Measurements from ENCODE around the gene FFAR2. TPM values are rescaled to one million over a fixed set of nuclear protein-coding genes. Genes with fewer than 3 reads are reported as not detected.

The FFAR2 gene
- total and polyA plus RNA-seq, 10 donors: 0.89 to 53.5 (median 9.7) TPM

DNA sequence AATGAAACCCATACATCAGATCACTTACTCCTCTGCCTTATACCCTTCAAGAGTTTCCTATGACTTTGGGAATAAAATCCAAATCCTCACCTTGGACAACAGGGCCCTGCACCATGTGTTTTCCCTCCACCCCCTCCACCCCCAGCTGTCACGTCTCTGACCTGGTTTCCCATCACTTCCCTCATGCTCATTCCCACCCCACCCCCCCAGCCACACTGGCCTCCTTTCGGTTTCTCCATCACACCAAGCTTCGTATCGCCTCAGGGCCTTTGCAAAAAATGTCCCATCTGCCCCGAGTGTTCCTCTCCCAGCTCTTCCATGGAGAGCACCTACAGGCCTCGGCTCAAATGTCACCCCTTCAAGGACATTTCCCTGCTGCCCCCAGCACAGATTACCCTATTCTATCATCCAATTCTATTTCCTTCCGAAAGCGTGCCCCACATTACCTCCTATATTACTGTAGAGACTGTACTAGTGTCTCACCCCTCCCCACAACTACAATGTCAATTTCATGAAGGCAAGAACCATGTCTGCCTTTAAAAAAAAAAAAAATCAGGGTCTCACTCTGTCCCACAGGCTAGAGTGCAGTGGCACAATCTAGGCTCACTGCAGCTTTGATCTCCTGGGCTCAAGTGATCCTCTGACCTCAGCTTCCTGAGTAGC, 16.8 kb upstream of the FFAR2 start:
- DNase-seq: no peak
- intact Hi-C loops (cut with DNase I; ENCODE audit: low total_unique reads): no loop called here
- H3K4me1 ChIP-seq: peaks cover 9 to 68% (median 28%) of the 10 kb centered on the region in 6 donors
- H3K4me3 ChIP-seq: peak overlapping the region in 1 of 8 donors; percentile 40
- peaks cover 0 to 17% (median 11%) of the 10 kb centered on the region in 8 donors for H3K9me3 ChIP-seq
- TF ChIP-seq POLR2AphosphoS5 (IDR thresholded peaks at IDR 0.05): no peak
- no peak for TF ChIP-seq POLR2A (IDR thresholded peaks at IDR 0.05)
- TF ChIP-seq, protein P1, sequence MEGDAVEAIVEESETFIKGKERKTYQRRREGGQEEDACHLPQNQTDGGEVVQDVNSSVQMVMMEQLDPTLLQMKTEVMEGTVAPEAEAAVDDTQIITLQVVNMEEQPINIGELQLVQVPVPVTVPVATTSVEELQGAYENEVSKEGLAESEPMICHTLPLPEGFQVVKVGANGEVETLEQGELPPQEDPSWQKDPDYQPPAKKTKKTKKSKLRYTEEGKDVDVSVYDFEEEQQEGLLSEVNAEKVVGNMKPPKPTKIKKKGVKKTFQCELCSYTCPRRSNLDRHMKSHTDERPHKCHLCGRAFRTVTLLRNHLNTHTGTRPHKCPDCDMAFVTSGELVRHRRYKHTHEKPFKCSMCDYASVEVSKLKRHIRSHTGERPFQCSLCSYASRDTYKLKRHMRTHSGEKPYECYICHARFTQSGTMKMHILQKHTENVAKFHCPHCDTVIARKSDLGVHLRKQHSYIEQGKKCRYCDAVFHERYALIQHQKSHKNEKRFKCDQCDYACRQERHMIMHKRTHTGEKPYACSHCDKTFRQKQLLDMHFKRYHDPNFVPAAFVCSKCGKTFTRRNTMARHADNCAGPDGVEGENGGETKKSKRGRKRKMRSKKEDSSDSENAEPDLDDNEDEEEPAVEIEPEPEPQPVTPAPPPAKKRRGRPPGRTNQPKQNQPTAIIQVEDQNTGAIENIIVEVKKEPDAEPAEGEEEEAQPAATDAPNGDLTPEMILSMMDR (IDR thresholded peaks at IDR 0.05 in 8 of 11, conservative IDR thresholded peaks at IDR 0.05 in 3 of 11): no peak
- H3K27ac ChIP-seq: peak overlapping the region in 7 of 8 donors; percentile 27 to 89 (median 78)
- no peaks in the 10 kb centered on the region for H3K36me3 ChIP-seq
- 62 to 88% (median 74%) methylated on average over 8 of the region's 8 CpGs for WGBS, 5 donors
- H3K27me3 ChIP-seq (replicated peaks in 1 of 7): peaks cover 0 to 10% (median 0%) of the 10 kb centered on the region in 7 donors

- 69 to 88% (median 87%) methylated on average over 9 of the region's 9 CpGs for WGBS, 5 donors
- TF ChIP-seq, protein P1 (IDR thresholded peaks at IDR 0.05 in 8 of 11, conservative IDR thresholded peaks at IDR 0.05 in 3 of 11): no peak
- TF ChIP-seq POLR2A (IDR thresholded peaks at IDR 0.05) (no peak), POLR2AphosphoS5 (IDR thresholded peaks at IDR 0.05) (no peak)
- Histone ChIP-seq H3K4me1 (peaks cover 18 to 85% (median 43%) of the 10 kb centered on the region in 6 donors), H3K4me3 (peak overlapping the region in 1 of 8 donors; percentile 40), H3K36me3 (no peaks in the 10 kb centered on the region), H3K27ac (peak overlapping the region in 6 of 8 donors; percentile 23 to 89 (median 79)), H3K27me3 (replicated peaks in 1 of 7) (peaks cover 0 to 10% (median 0%) of the 10 kb centered on the region in 7 donors), H3K9me3 (peaks cover 0 to 17% (median 11%) of the 10 kb centered on the region in 8 donors)
- intact Hi-C loops (cut with DNase I; ENCODE audit: low total_unique reads): no loop called here
- no peak for DNase-seq
These were observed 15.1 kb upstream of the FFAR2 start for GRCh38 chr19:35432911-35433310.

- Histone ChIP-seq H3K27ac (peak overlapping the region in 5 of 8 donors; percentile 23 to 89 (median 80)), H3K36me3 (no peaks in the 10 kb centered on the region), H3K4me3 (no peak overlapping the region), H3K9me3 (peaks cover 0 to 17% (median 11%) of the 10 kb centered on the region in 8 donors), H3K4me1 (peaks cover 18 to 90% (median 47%) of the 10 kb centered on the region in 6 donors), H3K27me3 (replicated peaks in 1 of 7) (peaks cover 0 to 11% (median 0%) of the 10 kb centered on the region in 7 donors)
- TF ChIP-seq POLR2AphosphoS5 (IDR thresholded peaks at IDR 0.05) (no peak), POLR2A (IDR thresholded peaks at IDR 0.05) (no peak)
- TF ChIP-seq, protein P1 (IDR thresholded peaks at IDR 0.05 in 8 of 11, conservative IDR thresholded peaks at IDR 0.05 in 3 of 11): no peak
- intact Hi-C loops (cut with DNase I; ENCODE audit: low total_unique reads): no loop called here
- DNase-seq: no peak
- WGBS, 5 donors: 89 to 94% (median 91%) methylated on average over 7 of the region's 7 CpGs
These were observed 14.6 kb upstream of the FFAR2 start for GRCh38 chr19:35433448-35433847.

GRCh38 chr19:35435896-35436295, 12.2 kb upstream of the FFAR2 start:
- H3K9me3 ChIP-seq: peaks cover 0 to 13% (median 11%) of the 10 kb centered on the region in 8 donors
- intact Hi-C loops (cut with DNase I; ENCODE audit: low total_unique reads): no loop called here
- DNase-seq: no peak
- 74 to 81% (median 77%) methylated on average over 3 of the region's 3 CpGs for WGBS, 5 donors
- H3K4me3 ChIP-seq: peak overlapping the region in 1 of 8 donors; percentile 44
- peak overlapping the region in 7 of 8 donors; percentile 62 to 89 (median 83) for H3K27ac ChIP-seq
- H3K36me3 ChIP-seq: no peaks in the 10 kb centered on the region
- H3K27me3 ChIP-seq (replicated peaks in 1 of 7): peaks cover 0 to 26% (median 0%) of the 10 kb centered on the region in 7 donors
- TF ChIP-seq POLR2A (IDR thresholded peaks at IDR 0.05): no peak
- TF ChIP-seq, protein P1 (IDR thresholded peaks at IDR 0.05 in 8 of 11, conservative IDR thresholded peaks at IDR 0.05 in 3 of 11): no peak
- TF ChIP-seq POLR2AphosphoS5 (IDR thresholded peaks at IDR 0.05): no peak
- peaks cover 18 to 97% (median 50%) of the 10 kb centered on the region in 6 donors for H3K4me1 ChIP-seq

Measured in spleen (tissue), 11 donors.